Skeletal muscle tissue (tissue), 4 donors: ENCODE data around the gene OCSTAMP. TPM values are rescaled to one million over a fixed set of nuclear protein-coding genes. Genes with fewer than 3 reads are reported as not detected.
A peak's percentile ranks its signal among the peaks of the same experiment; 100 is the strongest.

Experiments used
- H3K27ac ChIP-seq: one replicate; pipeline ENCODE4 v1.7.0; 2013; ENCODE audit warnings: mild to moderate bottlenecking, low read depth, low read length, inconsistent platforms
- H3K27me3 ChIP-seq, 3 donors: one replicate each; pipeline ENCODE4 v1.7.0; 2013; ENCODE audit warnings: low read length in 3 of 3; ENCODE audit not compliant: control insufficient read depth in 3 of 3, insufficient read depth in 3 of 3
- H3K36me3 ChIP-seq, 3 donors: one replicate each; pipeline ENCODE4 v1.7.0; 2013; ENCODE audit warnings: low read length in 3 of 3; ENCODE audit not compliant: control insufficient read depth in 3 of 3, insufficient read depth in 3 of 3
- H3K4me1 ChIP-seq, 3 donors: one replicate each; pipeline ENCODE4 v1.7.0; 2013; ENCODE audit warnings: low read length in 3 of 3, mild to moderate bottlenecking in 3 of 3; ENCODE audit not compliant: control insufficient read depth in 3 of 3, insufficient read depth in 3 of 3
- H3K4me3 ChIP-seq, 3 donors: one replicate each; pipeline ENCODE4 v1.7.0; 2013; ENCODE audit warnings: low read length in 3 of 3
- H3K9ac ChIP-seq, 3 donors: one replicate each; pipeline ENCODE4 v1.7.0; 2013; ENCODE audit warnings: low read length in 3 of 3, mild to moderate bottlenecking in 3 of 3, moderate library complexity in 2 of 3, low read depth in 1 of 3
- H3K9me3 ChIP-seq, 3 donors: one replicate each; pipeline ENCODE4 v1.7.0; 2013; ENCODE audit warnings: low read length in 3 of 3; ENCODE audit not compliant: control insufficient read depth in 3 of 3
- total RNA-seq: library from RNA; depleted of rRNA; stranded (reverse); fragments of >200 nt; gene quantifications from one replicate; pipeline ENCODE4 v1.2.3, GENCODE V29; 2014
- donor health status: Osteomylitis.

The OCSTAMP gene
- total RNA-seq, 1 donor from 2014 or later: not detected

GRCh38 chr20:46563860-46564221 is 13.4 kb upstream of the OCSTAMP start:
- Histone ChIP-seq H3K4me1 (peaks cover 5 to 18% (median 17%) of the 10 kb centered on the region in 3 donors), H3K9me3 (no peaks in the 10 kb centered on the region), H3K36me3 (no peaks in the 10 kb centered on the region), H3K4me3 (no peak overlapping the region), H3K27ac (no peak overlapping the region), H3K9ac (no peak overlapping the region), H3K27me3 (no peaks in the 10 kb centered on the region)

GRCh38 chr20:46563170-46563859 is 12.9 kb upstream of the OCSTAMP start:
- Histone ChIP-seq H3K4me1 (peaks cover 0 to 13% (median 12%) of the 10 kb centered on the region in 3 donors), H3K4me3 (peak overlapping the region in 1 of 3 donors; percentile 77), H3K9me3 (no peaks in the 10 kb centered on the region), H3K27ac (no peak overlapping the region), H3K27me3 (no peaks in the 10 kb centered on the region), H3K36me3 (no peaks in the 10 kb centered on the region), H3K9ac (peak overlapping the region in 1 of 3 donors; percentile 60)

- no peaks in the 10 kb centered on the region for H3K27me3 ChIP-seq
- no peaks in the 10 kb centered on the region for H3K36me3 ChIP-seq
- no peak overlapping the region for H3K27ac ChIP-seq
- H3K4me1 ChIP-seq: peaks cover 0 to 12% (median 12%) of the 10 kb centered on the region in 3 donors
- peak overlapping the region; percentile 42 to 77 (median 71) for H3K4me3 ChIP-seq
- no peaks in the 10 kb centered on the region for H3K9me3 ChIP-seq
- H3K9ac ChIP-seq: peak overlapping the region in 2 of 3 donors; percentile 27 to 60
Observed at GRCh38 chr20:46562373-46563169, 12.1 kb upstream of the OCSTAMP start.

GRCh38 chr20:46562009-46562372 is 11.5 kb upstream of the OCSTAMP start:
- H3K27ac ChIP-seq: no peak overlapping the region
- H3K4me3 ChIP-seq: peak overlapping the region; percentile 42 to 77 (median 71)
- no peaks in the 10 kb centered on the region for H3K36me3 ChIP-seq
- H3K27me3 ChIP-seq: no peaks in the 10 kb centered on the region
- no peaks in the 10 kb centered on the region for H3K9me3 ChIP-seq
- H3K9ac ChIP-seq: no peak overlapping the region
- H3K4me1 ChIP-seq: peaks cover 0 to 12% (median 12%) of the 10 kb centered on the region in 3 donors

- Histone ChIP-seq H3K4me1 (peaks cover 0 to 12% (median 12%) of the 10 kb centered on the region in 3 donors), H3K36me3 (no peaks in the 10 kb centered on the region)
Observed at GRCh38 chr20:46559685-46560440, 9.4 kb upstream of the OCSTAMP start.

GRCh38 chr20:46559001-46559400 is 8.5 kb upstream of the OCSTAMP start:
- Histone ChIP-seq H3K9me3 (no peaks in the 10 kb centered on the region), H3K36me3 (no peaks in the 10 kb centered on the region), H3K4me1 (peaks cover 0 to 12% (median 12%) of the 10 kb centered on the region in 3 donors), H3K27me3 (no peaks in the 10 kb centered on the region), H3K27ac (no peak overlapping the region), H3K9ac (no peak overlapping the region), H3K4me3 (no peak overlapping the region)

More at GRCh38 chr20:46559685-46560440, 9.4 kb upstream of the OCSTAMP start:
- Histone ChIP-seq H3K4me3 (no peak overlapping the region), H3K27ac (no peak overlapping the region), H3K9ac (no peak overlapping the region), H3K9me3 (no peaks in the 10 kb centered on the region), H3K27me3 (no peaks in the 10 kb centered on the region)

GRCh38 chr20:46558511-46558959 is 8.1 kb upstream of the OCSTAMP start:
- peaks cover 0 to 12% (median 12%) of the 10 kb centered on the region in 3 donors for H3K4me1 ChIP-seq
- no peak overlapping the region for H3K4me3 ChIP-seq
- no peaks in the 10 kb centered on the region for H3K27me3 ChIP-seq
- no peak overlapping the region for H3K9ac ChIP-seq
- no peak overlapping the region for H3K27ac ChIP-seq
- H3K9me3 ChIP-seq: no peaks in the 10 kb centered on the region
- H3K36me3 ChIP-seq: no peaks in the 10 kb centered on the region

- H3K9ac ChIP-seq: no peak overlapping the region
- no peak overlapping the region for H3K27ac ChIP-seq
- H3K9me3 ChIP-seq: no peaks in the 10 kb centered on the region
- no peaks in the 10 kb centered on the region for H3K36me3 ChIP-seq
- peaks cover 0 to 6% (median 4%) of the 10 kb centered on the region in 3 donors for H3K4me1 ChIP-seq
- no peaks in the 10 kb centered on the region for H3K27me3 ChIP-seq
- H3K4me3 ChIP-seq: no peak overlapping the region
Observed at GRCh38 chr20:46557231-46557956, 6.9 kb upstream of the OCSTAMP start.

GRCh38 chr20:46555370-46555956 is 5.0 kb upstream of the OCSTAMP start:
- H3K27me3 ChIP-seq: no peaks in the 10 kb centered on the region
- no peaks in the 10 kb centered on the region for H3K36me3 ChIP-seq
- no peaks in the 10 kb centered on the region for H3K9me3 ChIP-seq
- H3K27ac ChIP-seq: no peak overlapping the region
- H3K4me3 ChIP-seq: no peak overlapping the region
- no peak overlapping the region for H3K9ac ChIP-seq
- no peaks in the 10 kb centered on the region for H3K4me1 ChIP-seq
